Loucy (cell line): ENCODE data around the gene NOL4L.

Experiments
- EZH2phosphoT487 ChIP-seq: fragments of 200-600 bp; IDR thresholded peaks from 2 replicates; pipeline ENCODE4 v1.6.1; 2018; ENCODE audit warnings: antibody characterized with exemption, mild to moderate bottlenecking, moderate library complexity, borderline replicate concordance
- TF ChIP-seq, protein P1 (sequence below): fragments of 200-600 bp; sonication (generic); conservative IDR thresholded peaks from 2 replicates; pipeline ENCODE4 v1.5.1; 2014; ENCODE audit warnings: mild to moderate bottlenecking, antibody characterized with exemption, low read length

DNA sequence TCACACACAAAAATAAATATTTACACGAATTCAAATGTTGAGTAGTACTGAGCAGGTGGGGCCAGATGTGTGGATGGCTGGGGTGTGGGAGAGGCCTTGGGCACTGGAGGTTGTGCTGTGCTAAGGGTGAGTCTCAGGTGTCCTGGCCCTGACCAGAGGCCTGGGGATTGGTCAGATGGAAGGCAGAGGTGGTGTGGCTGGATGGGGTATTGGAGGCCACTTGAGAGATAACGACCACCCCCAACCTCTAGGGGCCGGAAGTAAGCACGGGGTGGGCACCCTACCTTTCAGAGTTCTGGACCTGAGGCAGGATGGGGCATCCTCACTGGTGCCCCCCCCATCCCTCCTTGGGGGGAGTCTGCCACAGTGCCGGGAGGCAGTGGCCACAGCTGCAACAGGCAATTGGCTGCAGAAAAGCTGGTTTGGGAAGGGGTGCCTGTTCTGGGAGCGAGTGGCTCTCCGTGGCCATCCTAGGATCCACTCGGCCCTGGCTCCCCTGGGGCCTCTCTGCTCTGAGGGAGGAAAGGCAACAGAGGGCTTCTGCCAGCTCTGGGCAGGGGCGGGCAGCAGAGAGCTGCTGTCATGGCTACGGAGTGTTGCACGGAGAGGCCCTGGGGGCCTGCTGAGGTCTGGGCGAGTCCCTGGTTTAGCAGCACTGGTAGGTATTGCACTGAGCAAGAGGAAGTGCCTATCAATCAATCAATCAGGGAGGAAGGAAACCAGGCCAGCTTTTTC, 139.4 kb downstream of the NOL4L start:
- TF ChIP-seq, protein P1, sequence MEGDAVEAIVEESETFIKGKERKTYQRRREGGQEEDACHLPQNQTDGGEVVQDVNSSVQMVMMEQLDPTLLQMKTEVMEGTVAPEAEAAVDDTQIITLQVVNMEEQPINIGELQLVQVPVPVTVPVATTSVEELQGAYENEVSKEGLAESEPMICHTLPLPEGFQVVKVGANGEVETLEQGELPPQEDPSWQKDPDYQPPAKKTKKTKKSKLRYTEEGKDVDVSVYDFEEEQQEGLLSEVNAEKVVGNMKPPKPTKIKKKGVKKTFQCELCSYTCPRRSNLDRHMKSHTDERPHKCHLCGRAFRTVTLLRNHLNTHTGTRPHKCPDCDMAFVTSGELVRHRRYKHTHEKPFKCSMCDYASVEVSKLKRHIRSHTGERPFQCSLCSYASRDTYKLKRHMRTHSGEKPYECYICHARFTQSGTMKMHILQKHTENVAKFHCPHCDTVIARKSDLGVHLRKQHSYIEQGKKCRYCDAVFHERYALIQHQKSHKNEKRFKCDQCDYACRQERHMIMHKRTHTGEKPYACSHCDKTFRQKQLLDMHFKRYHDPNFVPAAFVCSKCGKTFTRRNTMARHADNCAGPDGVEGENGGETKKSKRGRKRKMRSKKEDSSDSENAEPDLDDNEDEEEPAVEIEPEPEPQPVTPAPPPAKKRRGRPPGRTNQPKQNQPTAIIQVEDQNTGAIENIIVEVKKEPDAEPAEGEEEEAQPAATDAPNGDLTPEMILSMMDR = no peak
- no peak for TF ChIP-seq EZH2phosphoT487
